CD4-positive, alpha-beta T cell (primary cell): ENCODE results near the gene MBTPS1. TPM values are rescaled to one million over a fixed set of nuclear protein-coding genes. Genes with fewer than 3 reads are reported as not detected.

ENCODE experiments used
- ATAC-seq: fragments of 200-7000 bp; cut with Tn5 transposase; one replicate; pipeline ENCODE4 v1.10.0; 2022; ENCODE audit warnings: mild to moderate bottlenecking; ENCODE audit not compliant: poor library complexity
- CTCF ChIA-PET: fragments of 350-600 bp; sonication (Branson Sonifier 250); formaldehyde crosslinking; loops from one replicate; lab custom pipeline; 2021; ENCODE audit warnings: antibody characterized with exemption, inconsistent platforms; lab: Charles Lee
- POLR2A ChIA-PET: fragments of 350-600 bp; sonication (Branson Sonifier 250); formaldehyde crosslinking; loops from one replicate; lab custom pipeline; 2021; ENCODE audit warnings: antibody characterized with exemption, inconsistent platforms; lab: Charles Lee
- DNase-seq, 14 experiments: peaks; one replicate each; pipeline ENCODE4 v3.0.0-alpha.2; 2013 to 2020; ENCODE audit warnings: mixed read lengths in 2 of 14
- H3K27ac ChIP-seq, 2 donors: one replicate each; pipeline versions ENCODE4 v1.5.1 to v1.7.0; 2013; ENCODE audit warnings: low read length in 2 of 2, low read depth in 1 of 2, mild to moderate bottlenecking in 1 of 2
- H3K27me3 ChIP-seq, 2 experiments: 1 replicate in 1 of 2; 2 replicates in 1 of 2; pipeline versions ENCODE4 v1.6.1 to v1.7.0; 2013; ENCODE audit warnings: low read length in 2 of 2, control low read depth in 1 of 2, mild to moderate bottlenecking in 1 of 2, moderate library complexity in 1 of 2; ENCODE audit not compliant: insufficient read depth in 2 of 2, control insufficient read depth in 1 of 2
- H3K36me3 ChIP-seq: one replicate; pipeline ENCODE4 v1.6.1; 2013; ENCODE audit warnings: low read length, control low read depth; ENCODE audit not compliant: insufficient read depth
- H3K4me1 ChIP-seq: one replicate; pipeline ENCODE4 v1.6.1; 2013; ENCODE audit warnings: low read length, control low read depth; ENCODE audit not compliant: insufficient read depth
- H3K4me3 ChIP-seq: one replicate; pipeline ENCODE4 v1.5.1; 2013; ENCODE audit warnings: mild to moderate bottlenecking, low read length, moderate library complexity
- H3K9me3 ChIP-seq, 2 experiments: 1 replicate in 1 of 2; 2 replicates in 1 of 2; pipeline versions ENCODE4 v1.6.1 to v1.7.0; 2013; ENCODE audit warnings: low read length in 2 of 2, mild to moderate bottlenecking in 2 of 2, control low read depth in 1 of 2, moderate library complexity in 1 of 2; ENCODE audit not compliant: control insufficient read depth in 1 of 2, insufficient read depth in 1 of 2
- H3K27ac Mint-ChIP-seq: one replicate; pipeline ENCODE4 v1.8.0; 2020; ENCODE audit warnings: mixed read lengths
- H3K27me3 Mint-ChIP-seq: one replicate; pipeline ENCODE4 v1.8.0; 2021; ENCODE audit warnings: mixed read lengths
- H3K36me3 Mint-ChIP-seq: one replicate; pipeline ENCODE4 v1.8.0; 2021; ENCODE audit warnings: low read depth, mixed read lengths
- H3K4me1 Mint-ChIP-seq: one replicate; pipeline ENCODE4 v1.8.0; 2021; ENCODE audit warnings: low read depth, mixed read lengths
- H3K4me3 Mint-ChIP-seq: one replicate; pipeline ENCODE4 v1.8.0; 2020; ENCODE audit warnings: mild to moderate bottlenecking, mixed read lengths
- H3K9me3 Mint-ChIP-seq: one replicate; pipeline ENCODE4 v1.8.0; 2020; ENCODE audit warnings: mixed read lengths
- intact Hi-C, 2 experiments: fragments of 100-400 bp; cut with DNase I in 1 of 2; cut with micrococcal nuclease in 1 of 2; formaldehyde crosslinking; loops; one replicate each; pipeline versions ENCODE4 v1.15.1 to v1.9.0; 2023 to 2025; cut with DNase I, micrococcal nuclease
- total RNA-seq, 174 experiments: library from RNA in 2 of 174; stranded (reverse) in 2 of 174; gene quantifications; one replicate each; pipeline ENCODE4 v1.2.3 and lab custom pipeline; 2021 to 2026
- TF ChIP-seq, protein P1 (sequence below): fragments of 200-600 bp; IDR thresholded peaks from one replicate; pipeline ENCODE4 v1.8.0; 2022; ENCODE audit warnings: antibody characterized with exemption, mild to moderate bottlenecking

Gene MBTPS1
- total RNA-seq, 2 experiments from 2014 or later, result 121 to 122 TPM

DNA sequence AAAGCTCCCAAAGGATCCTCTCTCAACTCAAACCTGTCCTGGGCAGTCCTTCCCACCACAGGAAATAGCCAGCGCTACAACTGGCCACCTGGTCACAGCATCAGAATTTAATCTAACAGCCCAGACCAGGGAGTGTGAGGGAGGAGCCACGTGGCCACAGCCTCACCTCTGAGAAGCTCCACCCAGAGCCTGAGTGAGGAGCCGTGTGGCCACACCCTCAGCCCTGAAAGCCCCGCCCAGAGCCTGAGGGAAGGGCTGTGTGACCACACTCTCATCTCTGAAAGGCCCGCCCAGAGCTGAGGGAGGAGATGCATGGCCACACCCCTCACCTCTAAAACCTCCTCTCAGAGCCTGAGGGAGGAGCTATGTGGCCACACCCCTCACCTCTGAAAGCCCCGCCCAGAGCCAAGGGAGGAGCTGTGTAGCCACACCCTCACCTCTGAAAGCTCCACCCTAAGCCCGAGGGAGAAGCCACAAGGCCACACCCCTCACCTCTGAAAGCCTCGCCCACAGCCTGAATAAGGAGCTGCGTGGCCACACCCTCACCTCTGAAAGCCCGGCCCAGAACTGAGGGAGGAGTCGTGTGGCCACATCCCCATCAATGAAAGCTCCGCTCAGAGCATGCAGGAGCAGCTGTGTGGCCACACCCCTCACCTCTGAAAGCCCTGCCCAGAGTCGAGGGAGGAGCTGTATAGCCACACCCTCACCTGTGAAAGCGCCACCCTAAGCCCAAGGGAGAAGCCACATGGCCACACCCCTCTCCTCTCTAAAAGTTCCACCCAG lies 102.8 kb downstream of the MBTPS1 start:
- POLR2A ChIA-PET, result no interaction called here
- peaks cover 0 to 16% of the 10 kb centered on the region in 2 experiments for H3K9me3 ChIP-seq
- no peak overlapping the region for H3K4me3 ChIP-seq
- H3K27me3 Mint-ChIP-seq, result no peaks in the 10 kb centered on the region
- CTCF ChIA-PET, result no interaction called here
- H3K27ac ChIP-seq, result no peak overlapping the region
- H3K27ac Mint-ChIP-seq, result no peak overlapping the region
- no peaks in the 10 kb centered on the region for H3K36me3 Mint-ChIP-seq
- peaks cover 8% of the 10 kb centered on the region for H3K4me1 ChIP-seq
- H3K4me3 Mint-ChIP-seq, result no peak overlapping the region
- intact Hi-C loops, result no loop called here
- H3K9me3 Mint-ChIP-seq, result peaks cover 3% of the 10 kb centered on the region
- H3K36me3 ChIP-seq, result no peaks in the 10 kb centered on the region
- peak; percentile 2 to 75 (median 28) for DNase-seq
- TF ChIP-seq, protein P1, sequence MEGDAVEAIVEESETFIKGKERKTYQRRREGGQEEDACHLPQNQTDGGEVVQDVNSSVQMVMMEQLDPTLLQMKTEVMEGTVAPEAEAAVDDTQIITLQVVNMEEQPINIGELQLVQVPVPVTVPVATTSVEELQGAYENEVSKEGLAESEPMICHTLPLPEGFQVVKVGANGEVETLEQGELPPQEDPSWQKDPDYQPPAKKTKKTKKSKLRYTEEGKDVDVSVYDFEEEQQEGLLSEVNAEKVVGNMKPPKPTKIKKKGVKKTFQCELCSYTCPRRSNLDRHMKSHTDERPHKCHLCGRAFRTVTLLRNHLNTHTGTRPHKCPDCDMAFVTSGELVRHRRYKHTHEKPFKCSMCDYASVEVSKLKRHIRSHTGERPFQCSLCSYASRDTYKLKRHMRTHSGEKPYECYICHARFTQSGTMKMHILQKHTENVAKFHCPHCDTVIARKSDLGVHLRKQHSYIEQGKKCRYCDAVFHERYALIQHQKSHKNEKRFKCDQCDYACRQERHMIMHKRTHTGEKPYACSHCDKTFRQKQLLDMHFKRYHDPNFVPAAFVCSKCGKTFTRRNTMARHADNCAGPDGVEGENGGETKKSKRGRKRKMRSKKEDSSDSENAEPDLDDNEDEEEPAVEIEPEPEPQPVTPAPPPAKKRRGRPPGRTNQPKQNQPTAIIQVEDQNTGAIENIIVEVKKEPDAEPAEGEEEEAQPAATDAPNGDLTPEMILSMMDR, result no peak
- peaks cover 13% of the 10 kb centered on the region for H3K4me1 Mint-ChIP-seq
- peak; percentile 81 for ATAC-seq
- H3K27me3 ChIP-seq, result no peaks in the 10 kb centered on the region

DNA sequence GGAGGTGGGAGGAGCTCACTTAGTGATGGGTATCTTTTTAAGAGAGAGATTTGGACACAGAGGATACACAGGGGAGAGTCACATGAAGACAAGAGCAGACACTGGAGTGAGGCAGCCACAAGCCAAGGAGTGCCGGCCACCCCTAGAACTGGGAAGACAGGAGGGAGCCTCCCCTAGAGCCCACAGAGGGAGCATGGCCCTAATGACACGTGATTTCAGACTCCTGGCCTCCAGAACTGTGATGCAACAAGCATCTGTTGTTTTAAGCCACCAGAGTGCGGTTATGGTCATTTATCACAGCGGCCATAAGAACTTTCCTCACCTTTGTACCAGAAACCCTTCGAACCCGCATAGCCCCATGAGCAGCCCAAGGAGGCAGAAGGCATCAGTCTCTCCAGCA lies 107.5 kb downstream of the MBTPS1 start:
- H3K27me3 Mint-ChIP-seq, result peaks cover 4% of the 10 kb centered on the region
- TF ChIP-seq, protein P1, result no peak
- ATAC-seq, result no peak
- H3K4me3 Mint-ChIP-seq, result no peak overlapping the region
- Histone ChIP-seq H3K36me3 (no peaks in the 10 kb centered on the region), H3K27ac (no peak overlapping the region), H3K27me3 (no peaks in the 10 kb centered on the region), H3K4me3 (no peak overlapping the region), H3K9me3 (peaks cover 0 to 7% of the 10 kb centered on the region in 2 experiments), H3K4me1 (peaks cover 6% of the 10 kb centered on the region)
- ChIA-PET CTCF (no interaction called here), POLR2A (no interaction called here)
- no peaks in the 10 kb centered on the region for H3K36me3 Mint-ChIP-seq
- no peak overlapping the region for H3K27ac Mint-ChIP-seq
- DNase-seq, result no peak
- no peaks in the 10 kb centered on the region for H3K9me3 Mint-ChIP-seq
- H3K4me1 Mint-ChIP-seq, result peaks cover 6% of the 10 kb centered on the region
- intact Hi-C loops, result no loop called here

DNA sequence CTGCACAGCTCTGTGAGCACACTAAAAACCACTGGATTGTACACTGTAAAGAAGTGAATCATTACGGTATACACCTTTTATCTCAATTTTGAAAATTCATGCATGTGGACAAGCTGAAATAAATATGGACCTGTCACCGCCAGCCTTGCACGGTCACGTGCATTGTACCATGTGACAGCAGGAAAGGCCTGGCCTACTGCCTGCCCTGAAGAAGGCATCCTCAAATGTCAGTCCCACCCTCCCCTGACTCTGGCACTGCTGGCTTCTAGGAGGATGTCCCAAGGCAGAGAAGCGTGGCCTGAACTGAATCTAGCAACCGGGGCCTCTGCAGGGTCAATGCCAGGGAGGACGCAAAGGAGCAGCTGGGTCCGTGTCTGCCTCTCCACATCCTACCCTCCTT lies 108.8 kb downstream of the MBTPS1 start:
- H3K27ac Mint-ChIP-seq, result no peak overlapping the region
- Histone ChIP-seq H3K27me3 (no peaks in the 10 kb centered on the region), H3K9me3 (no peaks in the 10 kb centered on the region), H3K4me1 (no peaks in the 10 kb centered on the region), H3K4me3 (no peak overlapping the region), H3K36me3 (no peaks in the 10 kb centered on the region), H3K27ac (no peak overlapping the region)
- ATAC-seq, result no peak
- intact Hi-C loops, result no loop called here
- DNase-seq, result no peak
- ChIA-PET CTCF (no interaction called here), POLR2A (no interaction called here)
- no peak overlapping the region for H3K4me3 Mint-ChIP-seq
- TF ChIP-seq, protein P1, result no peak
- H3K36me3 Mint-ChIP-seq, result no peaks in the 10 kb centered on the region
- H3K9me3 Mint-ChIP-seq, result no peaks in the 10 kb centered on the region
- H3K4me1 Mint-ChIP-seq, result no peaks in the 10 kb centered on the region
- peaks cover 4% of the 10 kb centered on the region for H3K27me3 Mint-ChIP-seq
